PC-3 (cell line): ENCODE results near the gene SMARCD3. TPM values are rescaled to one million over a fixed set of nuclear protein-coding genes. Genes with fewer than 3 reads are reported as not detected.

Experiments used
- ATAC-seq: fragments of 200-7000 bp; cut with Tn5 transposase; 2 replicates; pipeline ENCODE4 v1.9.1; 2020; ENCODE audit warnings: mild to moderate bottlenecking, moderate library complexity
- BruUV-seq: library from RNA; stranded (reverse); fragments of 400-500 nt; replicated peaks from 2 replicates; lab custom pipeline; 2021; lab: Mats Ljungman, UMichigan
- CTCF ChIA-PET: fragments of 300-600 bp; sonication (Branson Sonifier 250); formaldehyde crosslinking; loops from one replicate; lab custom pipeline; 2022; ENCODE audit warnings: antibody characterized with exemption; lab: Charles Lee
- POLR2A ChIA-PET: fragments of 300-600 bp; sonication (Branson Sonifier 250); formaldehyde crosslinking; loops from one replicate; lab custom pipeline; 2022; ENCODE audit warnings: antibody characterized with exemption; ENCODE audit not compliant: unreplicated experiment; lab: Charles Lee
- DNase-seq: peaks from one replicate; pipeline ENCODE4 v3.0.0-alpha.2; 2015
- H2AFZ ChIP-seq: fragments of 300-600 bp; sonication (generic); 2 replicates; pipeline ENCODE4 v1.6.0; 2016; ENCODE audit warnings: antibody characterized with exemption, low read length
- H3F3A ChIP-seq: fragments of 300-600 bp; sonication (generic); one replicate; pipeline ENCODE4 v1.6.0; 2017; ENCODE audit warnings: antibody characterized with exemption, low read length, control low read depth, mild to moderate bottlenecking; ENCODE audit not compliant: unreplicated experiment
- H3K27ac ChIP-seq: fragments of 300-600 bp; sonication (generic); 2 replicates; pipeline ENCODE4 v1.5.1; 2016; ENCODE audit warnings: mild to moderate bottlenecking, low read length
- H3K27me3 ChIP-seq: fragments of 300-600 bp; sonication (generic); 2 replicates; pipeline ENCODE4 v1.6.1; 2016; ENCODE audit warnings: low read length, mixed read lengths
- H3K36me3 ChIP-seq: fragments of 300-600 bp; sonication (generic); 2 replicates; pipeline ENCODE4 v1.6.1; 2016; ENCODE audit warnings: low read depth, mixed run types, low read length, mixed read lengths
- H3K4me1 ChIP-seq: fragments of 300-600 bp; sonication (generic); 2 replicates; pipeline ENCODE4 v1.5.1; 2016; ENCODE audit warnings: low read length; ENCODE audit not compliant: insufficient read depth
- H3K4me2 ChIP-seq: fragments of 300-600 bp; sonication (generic); 2 replicates; pipeline ENCODE4 v1.6.0; 2016; ENCODE audit warnings: low read length
- H3K4me3 ChIP-seq: fragments of 300-600 bp; sonication (generic); 2 replicates; pipeline ENCODE4 v1.5.1; 2016; ENCODE audit warnings: mild to moderate bottlenecking, low read length, mixed read lengths
- H3K79me2 ChIP-seq: fragments of 300-600 bp; sonication (generic); 2 replicates; pipeline ENCODE4 v1.6.1; 2017; ENCODE audit warnings: low read length, mixed read lengths
- H3K9ac ChIP-seq: fragments of 300-600 bp; sonication (generic); 2 replicates; pipeline ENCODE4 v1.6.0; 2016; ENCODE audit warnings: mild to moderate bottlenecking, low read length
- H3K9me2 ChIP-seq: fragments of 300-600 bp; sonication (generic); replicated peaks from 2 replicates; pipeline ENCODE4 v1.6.1; 2016; ENCODE audit warnings: mixed run types, low read length, mixed read lengths
- H3K9me3 ChIP-seq: fragments of 300-600 bp; sonication (generic); 2 replicates; pipeline ENCODE4 v1.6.1; 2016; ENCODE audit warnings: low read length, mixed read lengths
- H4K20me1 ChIP-seq: fragments of 300-600 bp; sonication (generic); 2 replicates; pipeline ENCODE4 v1.6.1; 2016; ENCODE audit warnings: low read length, mixed read lengths
- EZH2 ChIP-seq: fragments of 300-600 bp; sonication (generic); IDR thresholded peaks from one replicate; pipeline ENCODE4 v1.6.1; 2017; ENCODE audit warnings: antibody characterized with exemption, mild to moderate bottlenecking, low read length; ENCODE audit not compliant: unreplicated experiment
- EZH2phosphoT487 ChIP-seq: fragments of 300-600 bp; sonication (generic); IDR thresholded peaks from 2 replicates; pipeline ENCODE4 v1.6.1; 2018; ENCODE audit warnings: mild to moderate bottlenecking, antibody characterized with exemption, low read length, borderline replicate concordance
- intact Hi-C: fragments of 100-400 bp; cut with micrococcal nuclease; formaldehyde crosslinking; loops from 2 replicates; pipeline ENCODE4 v1.9.0; 2023
- total RNA-seq: library from RNA; depleted of rRNA; stranded (reverse); fragments of >200 nt; gene quantifications from 2 replicates; pipeline ENCODE4 v1.2.3, GENCODE V29; 2014
- TF ChIP-seq, protein P1 (sequence below): fragments of 300-600 bp; sonication (generic); conservative IDR thresholded peaks from 2 replicates; pipeline ENCODE4 v1.5.1; 2017; ENCODE audit warnings: antibody characterized with exemption, low read depth, mild to moderate bottlenecking, low read length

SMARCD3 gene
- total RNA-seq, 1 experiment from 2014 or later = 9.1 TPM

GRCh38 chr7:151195616-151196450 lies 52.7 kb downstream of the SMARCD3 start:
- TF ChIP-seq, protein P1, sequence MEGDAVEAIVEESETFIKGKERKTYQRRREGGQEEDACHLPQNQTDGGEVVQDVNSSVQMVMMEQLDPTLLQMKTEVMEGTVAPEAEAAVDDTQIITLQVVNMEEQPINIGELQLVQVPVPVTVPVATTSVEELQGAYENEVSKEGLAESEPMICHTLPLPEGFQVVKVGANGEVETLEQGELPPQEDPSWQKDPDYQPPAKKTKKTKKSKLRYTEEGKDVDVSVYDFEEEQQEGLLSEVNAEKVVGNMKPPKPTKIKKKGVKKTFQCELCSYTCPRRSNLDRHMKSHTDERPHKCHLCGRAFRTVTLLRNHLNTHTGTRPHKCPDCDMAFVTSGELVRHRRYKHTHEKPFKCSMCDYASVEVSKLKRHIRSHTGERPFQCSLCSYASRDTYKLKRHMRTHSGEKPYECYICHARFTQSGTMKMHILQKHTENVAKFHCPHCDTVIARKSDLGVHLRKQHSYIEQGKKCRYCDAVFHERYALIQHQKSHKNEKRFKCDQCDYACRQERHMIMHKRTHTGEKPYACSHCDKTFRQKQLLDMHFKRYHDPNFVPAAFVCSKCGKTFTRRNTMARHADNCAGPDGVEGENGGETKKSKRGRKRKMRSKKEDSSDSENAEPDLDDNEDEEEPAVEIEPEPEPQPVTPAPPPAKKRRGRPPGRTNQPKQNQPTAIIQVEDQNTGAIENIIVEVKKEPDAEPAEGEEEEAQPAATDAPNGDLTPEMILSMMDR = no peak
- no peak for TF ChIP-seq EZH2
- no peak for TF ChIP-seq EZH2phosphoT487
- Histone ChIP-seq H3K4me2 (no peak overlapping the region), H3F3A (no peaks in the 10 kb centered on the region), H3K27me3 (peaks cover 44% of the 10 kb centered on the region; the same call in 1 of the 2 replicates), H3K79me2 (no peaks in the 10 kb centered on the region), H4K20me1 (no peaks in the 10 kb centered on the region), H3K4me3 (no peak overlapping the region), H3K36me3 (no peaks in the 10 kb centered on the region), H3K4me1 (no peaks in the 10 kb centered on the region), H2AFZ (no peak overlapping the region), H3K27ac (no peak overlapping the region), H3K9me3 (no peaks in the 10 kb centered on the region), H3K9ac (no peak overlapping the region), H3K9me2 (no peaks in the 10 kb centered on the region)
- intact Hi-C loops = no loop called here
- POLR2A ChIA-PET = no interaction called here
- DNase-seq (no peak), ATAC-seq (no peak)
- BruUV-seq = no TSS peak
- CTCF ChIA-PET = no interaction called here

- TF ChIP-seq EZH2phosphoT487 (no peak), EZH2 (no peak)
- TF ChIP-seq, protein P1 = no peak
- H3K9ac ChIP-seq = no peak overlapping the region
Observed at GRCh38 chr7:151194188-151194587, 54.3 kb downstream of the SMARCD3 start.

More at GRCh38 chr7:151194188-151194587, 54.3 kb downstream of the SMARCD3 start:
- Histone ChIP-seq H3K4me3 (no peak overlapping the region), H3K27ac (no peak overlapping the region), H4K20me1 (no peaks in the 10 kb centered on the region), H3K27me3 (peaks cover 59% of the 10 kb centered on the region), H3K4me2 (no peak overlapping the region), H3K4me1 (no peaks in the 10 kb centered on the region), H3F3A (no peaks in the 10 kb centered on the region), H3K36me3 (no peaks in the 10 kb centered on the region), H2AFZ (no peak overlapping the region), H3K9me2 (no peaks in the 10 kb centered on the region), H3K79me2 (no peaks in the 10 kb centered on the region), H3K9me3 (no peaks in the 10 kb centered on the region)
- POLR2A ChIA-PET = no interaction called here
- intact Hi-C loops = no loop called here
- DNase-seq = no peak
- ATAC-seq = no peak
- CTCF ChIA-PET = no interaction called here
- BruUV-seq = no TSS peak
